Limb (tissue), 2 donors: ENCODE measurements around the gene POP4.
"Not testable (repeated sequence)": the region's sequence is repeated elsewhere in the genome, so short reads cannot be mapped to it uniquely, and the experiment has no call there.

ENCODE experiments used
- DNase-seq, 2 donors: peaks; one replicate each; pipeline ENCODE4 v3.0.0-alpha.2; 2016; ENCODE audit errors: extremely low spot score in 2 of 2

POP4 gene, protein sequence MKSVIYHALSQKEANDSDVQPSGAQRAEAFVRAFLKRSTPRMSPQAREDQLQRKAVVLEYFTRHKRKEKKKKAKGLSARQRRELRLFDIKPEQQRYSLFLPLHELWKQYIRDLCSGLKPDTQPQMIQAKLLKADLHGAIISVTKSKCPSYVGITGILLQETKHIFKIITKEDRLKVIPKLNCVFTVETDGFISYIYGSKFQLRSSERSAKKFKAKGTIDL

GRCh38 chr19:29605653-29606419 lies at the start of gene POP4:
Gene POP4, plus strand, starts transcription at chr19:29606283. Its CDS starts 36 bp downstream, at chr19:29606319.
- peak; percentile 97 to 98 for DNase-seq

- not testable (repeated sequence) for DNase-seq
Observed at GRCh38 chr19:29559110-29559509, 47.0 kb upstream of the POP4 start.

DNA sequence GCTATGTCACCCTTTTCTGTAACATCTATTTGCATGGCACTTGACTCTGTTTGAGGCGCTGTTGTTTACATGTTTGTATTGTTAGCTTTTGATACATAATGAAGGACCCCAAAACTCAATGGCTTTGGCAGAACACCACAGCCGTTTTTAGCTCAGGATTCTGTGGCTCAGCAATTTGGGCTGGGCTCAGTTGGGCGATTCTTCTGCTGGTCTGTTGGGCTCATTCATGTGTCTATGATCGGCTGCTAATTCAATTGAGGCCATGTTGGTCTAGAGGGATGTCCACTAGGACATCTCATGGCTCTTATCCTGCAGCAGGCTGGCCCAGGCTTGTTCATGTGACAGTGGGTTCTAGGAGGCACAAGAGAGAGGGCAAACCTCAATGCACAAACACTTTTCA lies 46.3 kb upstream of the POP4 start:
- no peak for DNase-seq

- no peak for DNase-seq
Observed at GRCh38 chr19:29560313-29561075, 45.6 kb upstream of the POP4 start.

DNA sequence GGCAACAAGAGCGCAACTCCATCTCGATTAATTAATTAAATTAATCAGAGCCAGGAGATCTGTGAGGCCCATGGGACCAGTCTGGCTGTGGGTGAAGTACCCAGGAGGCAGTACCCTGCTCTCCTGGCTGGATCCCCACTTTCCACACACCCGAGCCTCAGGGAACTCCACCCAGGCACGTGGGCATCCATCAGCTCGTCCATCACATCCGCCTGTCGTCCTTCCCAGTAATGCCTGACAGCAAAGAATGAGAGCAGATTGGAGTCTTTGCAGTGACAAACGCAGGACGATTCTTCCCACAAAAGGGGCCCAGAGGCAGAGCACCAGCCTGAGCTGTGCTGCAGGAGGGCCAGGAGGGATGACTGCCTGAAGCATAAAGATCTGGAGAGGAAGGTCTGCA lies 44.5 kb upstream of the POP4 start:
- no peak for DNase-seq

GRCh38 chr19:29562299-29563297 lies 43.5 kb upstream of the POP4 start:
- DNase-seq, result no peak

DNA sequence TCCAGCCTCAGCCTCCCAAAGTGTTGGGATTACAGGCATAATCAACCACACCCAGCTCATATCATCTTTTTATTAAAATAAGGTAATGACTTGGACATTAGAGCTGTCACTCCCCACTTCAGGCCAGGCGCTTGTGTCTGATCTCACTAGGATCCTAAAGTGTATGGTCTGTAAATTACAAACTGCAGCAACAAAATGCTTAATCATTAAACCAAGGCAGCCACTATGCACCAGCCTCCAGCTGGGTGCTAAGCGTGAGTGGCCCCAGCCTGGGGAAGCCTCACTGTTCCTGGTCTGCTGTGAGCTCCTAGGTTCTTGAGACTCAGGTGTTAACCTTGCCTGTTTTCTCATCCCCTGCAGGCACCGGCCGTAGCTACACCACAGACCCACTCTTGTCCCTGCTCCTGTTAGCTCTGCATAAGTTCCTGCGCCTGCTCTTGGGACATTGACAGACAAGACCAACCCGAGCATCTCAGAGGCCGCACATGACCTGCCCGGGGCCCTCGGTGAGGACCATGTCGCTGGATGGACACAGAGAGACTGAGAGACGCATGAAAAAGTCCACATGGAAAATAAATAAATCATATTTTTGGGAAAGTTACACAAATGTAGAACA lies 42.5 kb upstream of the POP4 start:
- no peak for DNase-seq

DNA sequence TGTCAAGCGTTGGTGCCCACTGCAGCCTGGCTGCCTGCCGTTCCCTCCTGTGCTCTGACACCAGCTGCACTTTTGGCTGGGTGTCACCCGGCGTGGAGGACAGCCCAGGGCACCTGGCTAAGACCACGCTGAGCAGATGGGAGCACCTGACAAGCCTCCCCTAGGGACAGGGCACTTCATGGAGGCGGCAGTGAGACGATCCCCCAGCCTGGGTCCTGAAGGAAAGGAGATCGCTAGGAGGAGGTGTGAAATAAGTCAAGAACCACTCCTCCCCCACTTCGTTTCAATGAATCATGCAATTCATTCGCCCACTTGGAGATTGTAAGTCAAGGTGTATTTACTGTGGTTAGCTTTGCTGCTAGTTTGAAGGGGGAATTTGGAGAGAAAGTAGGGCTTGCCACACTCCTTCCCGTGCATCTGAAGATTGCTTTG lies 41.5 kb upstream of the POP4 start:
- no peak for DNase-seq

DNA sequence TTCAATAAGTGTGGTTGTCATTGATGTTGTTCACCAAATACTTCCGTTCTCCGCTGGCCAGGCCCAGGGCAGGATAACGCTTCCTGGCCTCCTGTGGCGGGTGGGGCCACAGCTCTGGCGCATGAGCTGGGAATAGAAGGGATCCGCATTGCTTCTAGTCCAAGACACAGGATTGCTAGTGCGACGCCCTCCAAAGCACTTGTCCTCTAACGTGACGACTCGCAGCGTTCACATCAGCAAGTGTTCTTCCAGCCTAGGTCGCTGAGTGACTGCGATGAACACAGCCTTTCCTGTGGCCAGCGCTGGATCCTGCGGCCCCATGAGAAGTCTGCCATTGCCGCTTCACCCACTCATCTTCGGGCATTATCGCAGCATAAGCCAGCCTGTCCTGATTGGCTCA lies 40.9 kb upstream of the POP4 start:
- no peak for DNase-seq

DNA sequence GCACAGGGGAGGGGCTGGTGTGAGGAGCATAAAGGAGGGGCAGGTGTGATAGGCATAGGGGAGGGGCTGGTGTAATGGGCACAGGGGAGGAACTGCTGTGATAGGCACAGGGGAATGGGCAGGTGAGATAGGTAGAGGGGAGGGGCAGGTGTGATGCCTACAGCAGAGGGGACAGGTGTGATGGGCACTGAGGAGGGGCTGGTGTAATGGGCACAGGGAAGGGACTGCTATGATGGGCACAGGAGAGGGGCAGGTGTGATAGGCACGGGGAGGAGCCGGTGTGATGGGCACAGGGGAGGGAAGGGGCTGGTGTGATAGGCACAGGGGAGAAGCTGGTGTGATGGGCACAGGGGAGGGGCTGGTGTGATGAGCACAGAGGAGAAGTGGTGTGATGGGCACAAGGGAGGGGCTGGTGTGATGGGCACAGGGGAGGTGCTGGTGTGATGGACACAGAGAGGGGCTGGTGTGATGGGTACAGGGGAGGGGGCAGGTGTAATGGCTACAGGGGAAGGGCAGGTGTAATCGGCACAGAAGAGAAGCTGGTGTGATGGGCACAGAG lies 39.5 kb upstream of the POP4 start:
- no peak for DNase-seq

- no peak for DNase-seq
Observed at GRCh38 chr19:29567366-29567915, 38.6 kb upstream of the POP4 start.

GRCh38 chr19:29568036-29569025 lies 37.8 kb upstream of the POP4 start:
- no peak for DNase-seq

DNA sequence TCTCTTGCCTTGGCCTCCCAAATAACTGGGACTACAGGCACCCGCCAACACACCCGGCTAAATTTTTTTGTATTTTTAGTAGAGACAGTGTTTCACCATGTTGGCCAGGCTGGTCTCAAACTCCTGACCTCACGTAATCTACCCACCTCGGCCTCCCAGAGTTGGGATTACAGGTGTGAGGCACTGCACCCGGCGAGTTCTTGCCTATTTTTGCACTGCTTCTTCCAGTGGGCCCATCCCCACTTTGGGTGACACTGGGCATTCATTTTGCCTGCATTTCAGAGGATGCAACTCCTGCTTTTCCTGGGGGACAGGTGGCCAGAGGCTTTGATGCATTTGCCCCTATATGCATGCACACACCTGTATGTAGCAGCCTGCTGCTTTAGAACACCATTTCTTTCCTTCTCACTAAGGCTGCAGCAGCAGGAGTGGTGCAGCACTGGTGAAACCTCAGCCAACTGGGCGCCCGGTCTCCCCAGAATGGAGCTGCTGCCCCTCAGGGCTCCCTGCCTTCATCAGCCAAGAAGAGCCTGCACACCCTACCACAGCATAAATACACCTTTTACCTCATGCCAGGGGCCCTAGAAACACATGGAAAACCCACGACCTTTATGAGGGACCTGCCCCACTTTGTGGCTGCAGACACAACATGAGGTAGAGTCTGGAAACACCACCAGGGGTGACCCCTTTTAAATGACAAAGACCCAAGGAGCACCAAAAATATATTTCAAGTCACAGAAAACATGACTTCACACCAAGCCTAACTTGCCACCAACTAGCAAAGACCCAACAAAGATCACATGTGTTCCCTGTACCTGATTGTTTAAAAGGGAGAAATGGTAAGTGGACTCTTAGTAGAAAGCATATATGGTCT lies 36.8 kb upstream of the POP4 start:
- DNase-seq, result no peak

GRCh38 chr19:29571181-29571580 lies 34.9 kb upstream of the POP4 start:
- DNase-seq, result no peak

DNA sequence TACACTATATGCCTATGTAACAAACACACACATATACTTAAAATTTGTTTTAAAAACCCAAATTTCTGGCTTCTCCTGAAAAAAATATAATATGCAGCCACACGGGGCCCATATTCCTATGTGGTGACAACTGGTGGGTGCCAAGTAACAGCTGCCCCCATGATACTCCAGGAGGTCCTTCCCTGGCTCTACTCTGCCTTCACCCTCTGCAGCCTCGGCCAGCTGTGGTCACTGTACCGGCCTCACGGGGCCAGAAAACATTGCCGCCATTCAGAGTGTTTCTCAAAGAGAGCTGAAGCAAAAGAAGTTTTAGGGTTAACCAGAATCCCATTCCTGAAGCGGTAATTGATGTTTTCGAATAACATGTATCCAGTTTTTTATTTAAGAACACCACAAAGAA lies 32.6 kb upstream of the POP4 start:
- DNase-seq, result no peak

- DNase-seq, result no peak
Observed at GRCh38 chr19:29574510-29574909, 31.6 kb upstream of the POP4 start.

DNA sequence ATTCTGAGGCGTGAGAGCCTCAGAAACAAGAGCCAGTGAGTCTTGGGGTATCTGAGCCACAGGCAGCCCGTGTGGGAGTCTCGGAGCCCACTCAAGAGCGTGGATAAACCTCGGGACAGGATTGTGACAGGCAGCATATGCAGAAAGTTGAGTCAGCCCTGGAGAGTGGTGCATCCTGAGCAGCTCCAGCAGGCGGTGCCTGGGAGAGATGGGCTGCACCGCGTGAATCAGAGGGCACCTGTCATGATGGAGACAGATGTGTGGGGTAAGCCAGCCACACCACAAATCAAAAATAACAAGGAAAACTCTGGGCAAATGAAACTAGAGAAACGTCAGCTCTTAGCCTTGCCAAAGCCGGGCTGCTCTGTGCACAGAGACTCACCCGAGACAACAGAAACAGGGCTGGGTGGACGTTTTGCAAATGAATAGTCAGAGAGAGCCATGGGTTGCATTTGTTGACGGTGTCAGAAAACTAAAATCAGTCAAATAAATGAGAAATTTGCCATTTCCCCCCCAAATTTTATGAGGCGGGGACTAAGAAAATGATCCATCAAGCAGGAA lies 30.0 kb upstream of the POP4 start:
- DNase-seq, result no peak
